HCT116 (cell line): ENCODE data around the gene SYTL2.

Source experiments
- TF ChIP-seq, protein P1 (sequence below): IDR thresholded peaks from 2 replicates; pipeline ENCODE4 v1.6.1; 2012; ENCODE audit warnings: low read depth
- TF ChIP-seq, protein P2 (sequence below), 3 experiments: fragments of 200-600 bp in 1 of 3; sonication (generic) in 1 of 3; IDR thresholded peaks in 2 of 3; conservative IDR thresholded peaks in 1 of 3; 2 replicates each; pipeline ENCODE4 v1.5.1; 2012 to 2017; ENCODE audit warnings: low read depth in 2 of 3, low read length in 2 of 3, antibody characterized with exemption in 1 of 3, borderline replicate concordance in 1 of 3, control low read depth in 1 of 3, mild to moderate bottlenecking in 1 of 3, mixed read lengths in 1 of 3, mixed run types in 1 of 3, moderate library complexity in 1 of 3; ENCODE audit not compliant: insufficient read depth in 1 of 3

DNA sequence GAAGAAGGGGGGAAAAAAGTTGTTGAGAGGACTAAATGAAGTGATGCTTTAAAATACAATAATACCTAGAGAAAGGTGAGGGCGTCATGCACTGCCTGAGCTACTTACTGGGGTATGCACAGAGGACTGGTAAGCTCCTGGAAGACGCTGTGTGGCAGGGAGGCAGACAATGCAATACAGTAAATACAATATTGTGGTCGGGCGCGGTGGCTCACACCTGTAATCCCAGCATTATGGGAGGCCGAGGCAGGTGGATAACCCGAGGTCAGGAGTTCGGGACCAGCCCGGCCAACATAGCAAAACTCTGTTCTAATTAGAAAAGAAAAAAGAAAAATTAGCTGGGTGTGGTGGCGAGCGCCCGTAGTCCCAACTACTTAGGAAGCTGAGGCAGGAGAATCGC, 683 bp upstream of the SYTL2 start:
- TF ChIP-seq, protein P1, sequence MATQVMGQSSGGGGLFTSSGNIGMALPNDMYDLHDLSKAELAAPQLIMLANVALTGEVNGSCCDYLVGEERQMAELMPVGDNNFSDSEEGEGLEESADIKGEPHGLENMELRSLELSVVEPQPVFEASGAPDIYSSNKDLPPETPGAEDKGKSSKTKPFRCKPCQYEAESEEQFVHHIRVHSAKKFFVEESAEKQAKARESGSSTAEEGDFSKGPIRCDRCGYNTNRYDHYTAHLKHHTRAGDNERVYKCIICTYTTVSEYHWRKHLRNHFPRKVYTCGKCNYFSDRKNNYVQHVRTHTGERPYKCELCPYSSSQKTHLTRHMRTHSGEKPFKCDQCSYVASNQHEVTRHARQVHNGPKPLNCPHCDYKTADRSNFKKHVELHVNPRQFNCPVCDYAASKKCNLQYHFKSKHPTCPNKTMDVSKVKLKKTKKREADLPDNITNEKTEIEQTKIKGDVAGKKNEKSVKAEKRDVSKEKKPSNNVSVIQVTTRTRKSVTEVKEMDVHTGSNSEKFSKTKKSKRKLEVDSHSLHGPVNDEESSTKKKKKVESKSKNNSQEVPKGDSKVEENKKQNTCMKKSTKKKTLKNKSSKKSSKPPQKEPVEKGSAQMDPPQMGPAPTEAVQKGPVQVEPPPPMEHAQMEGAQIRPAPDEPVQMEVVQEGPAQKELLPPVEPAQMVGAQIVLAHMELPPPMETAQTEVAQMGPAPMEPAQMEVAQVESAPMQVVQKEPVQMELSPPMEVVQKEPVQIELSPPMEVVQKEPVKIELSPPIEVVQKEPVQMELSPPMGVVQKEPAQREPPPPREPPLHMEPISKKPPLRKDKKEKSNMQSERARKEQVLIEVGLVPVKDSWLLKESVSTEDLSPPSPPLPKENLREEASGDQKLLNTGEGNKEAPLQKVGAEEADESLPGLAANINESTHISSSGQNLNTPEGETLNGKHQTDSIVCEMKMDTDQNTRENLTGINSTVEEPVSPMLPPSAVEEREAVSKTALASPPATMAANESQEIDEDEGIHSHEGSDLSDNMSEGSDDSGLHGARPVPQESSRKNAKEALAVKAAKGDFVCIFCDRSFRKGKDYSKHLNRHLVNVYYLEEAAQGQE, result no peak
- TF ChIP-seq, protein P2, sequence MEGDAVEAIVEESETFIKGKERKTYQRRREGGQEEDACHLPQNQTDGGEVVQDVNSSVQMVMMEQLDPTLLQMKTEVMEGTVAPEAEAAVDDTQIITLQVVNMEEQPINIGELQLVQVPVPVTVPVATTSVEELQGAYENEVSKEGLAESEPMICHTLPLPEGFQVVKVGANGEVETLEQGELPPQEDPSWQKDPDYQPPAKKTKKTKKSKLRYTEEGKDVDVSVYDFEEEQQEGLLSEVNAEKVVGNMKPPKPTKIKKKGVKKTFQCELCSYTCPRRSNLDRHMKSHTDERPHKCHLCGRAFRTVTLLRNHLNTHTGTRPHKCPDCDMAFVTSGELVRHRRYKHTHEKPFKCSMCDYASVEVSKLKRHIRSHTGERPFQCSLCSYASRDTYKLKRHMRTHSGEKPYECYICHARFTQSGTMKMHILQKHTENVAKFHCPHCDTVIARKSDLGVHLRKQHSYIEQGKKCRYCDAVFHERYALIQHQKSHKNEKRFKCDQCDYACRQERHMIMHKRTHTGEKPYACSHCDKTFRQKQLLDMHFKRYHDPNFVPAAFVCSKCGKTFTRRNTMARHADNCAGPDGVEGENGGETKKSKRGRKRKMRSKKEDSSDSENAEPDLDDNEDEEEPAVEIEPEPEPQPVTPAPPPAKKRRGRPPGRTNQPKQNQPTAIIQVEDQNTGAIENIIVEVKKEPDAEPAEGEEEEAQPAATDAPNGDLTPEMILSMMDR (IDR thresholded peaks at IDR 0.05 in 2 of 3, conservative IDR thresholded peaks at IDR 0.05 in 1 of 3; ENCODE audit: borderline replicate concordance in 1 of 3, insufficient read depth in 1 of 3, low read depth in 2 of 3, low read length in 2 of 3), result no peak
